ENCODE data around the gene GADL1.

GRCh38 chr3:30704931-30705890 is 189.2 kb downstream of the GADL1 start:
- TF ChIP-seq CTCF (IDR thresholded peaks at IDR 0.05) (no peak), CEBPB (IDR thresholded peaks at IDR 0.05) (no peak), RNF2 (IDR thresholded peaks at IDR 0.05; ENCODE audit: borderline replicate concordance, low read depth) (no peak), EP300 (IDR thresholded peaks at IDR 0.05) (no peak), RAD21 (conservative IDR thresholded peaks at IDR 0.05 in 1 of 2, IDR thresholded peaks at IDR 0.05 in 1 of 2) (no peak), JUNB (IDR thresholded peaks at IDR 0.05) (no peak), POLR2A (IDR thresholded peaks at IDR 0.05; ENCODE audit: low read length) (no peak), USF2 (IDR thresholded peaks at IDR 0.05) (no peak)

Data from A549 (cell line).